ENCODE measurements around the gene GFI1B. TPM values are rescaled to one million over a fixed set of nuclear protein-coding genes. Genes with fewer than 3 reads are reported as not detected.
A peak's percentile ranks its signal among the peaks of the same experiment; 100 is the strongest.

Gene GFI1B
- total and polyA plus RNA-seq, 2 of the 13 experiments (the other 11 are each of a cell fraction or from before 2014, with no cell fraction given): 0.15 to 0.51 TPM

- TF ChIP-seq ZHX1 (CRISPR knock-in tag; IDR thresholded peaks at IDR 0.05; ENCODE audit: low read depth) (no peak), PRDM10 (CRISPR knock-in tag; IDR thresholded peaks at IDR 0.05; ENCODE audit: low read depth) (no peak), ZNF768 (CRISPR knock-in tag; IDR thresholded peaks at IDR 0.05) (peak; percentile 44; the same call in 1 of the 2 replicates), ZNF775 (CRISPR knock-in tag; IDR thresholded peaks at IDR 0.05; ENCODE audit: borderline replicate concordance) (no peak), ZSCAN30 (CRISPR knock-in tag; IDR thresholded peaks at IDR 0.05) (no peak), RFXANK (CRISPR knock-in tag; IDR thresholded peaks at IDR 0.05) (no peak), FOXC1 (CRISPR knock-in tag; IDR thresholded peaks at IDR 0.05; ENCODE audit: borderline replicate concordance) (peak; percentile 83; the same call in 1 of the 2 replicates), ZNF205 (CRISPR knock-in tag; IDR thresholded peaks at IDR 0.05) (peak; percentile 26; the same call in 1 of the 2 replicates), TFDP2 (CRISPR knock-in tag; IDR thresholded peaks at IDR 0.05) (no peak; the same call in 1 of the 2 replicates), RBFOX2 (IDR thresholded peaks at IDR 0.05; ENCODE audit: low read depth, low read length) (peak; percentile 83), ZNF570 (CRISPR knock-in tag; IDR thresholded peaks at IDR 0.05; ENCODE audit: borderline replicate concordance) (no peak), MAZ (IDR thresholded peaks at IDR 0.05; ENCODE audit: borderline replicate concordance, low read depth, low read length) (peak; percentile 83; the same call in 1 of the 2 replicates), MAZ (CRISPR knock-in tag; IDR thresholded peaks at IDR 0.05; ENCODE audit: low read depth) (peak; percentile 93), RBM22 (optimal IDR thresholded peaks at IDR 0.05; ENCODE audit: low read length) (peak; percentile 59), GABPA (IDR thresholded peaks at IDR 0.05; ENCODE audit: low read depth, low read length) (peak; percentile 4; the same call in 1 of the 2 replicates), GABPA (CRISPR knock-in tag; IDR thresholded peaks at IDR 0.05; ENCODE audit: low read depth) (peak; percentile 59), FOXJ3 (CRISPR knock-in tag; IDR thresholded peaks at IDR 0.05; ENCODE audit: borderline replicate concordance) (no peak), ZNF878 (CRISPR knock-in tag; IDR thresholded peaks at IDR 0.05) (peak; percentile 84; the same call in 1 of the 2 replicates), CREM (IDR thresholded peaks at IDR 0.05) (peak; percentile 88), CREM (CRISPR knock-in tag; IDR thresholded peaks at IDR 0.05) (peak; percentile 55; the same call in 1 of the 2 replicates)
These were observed 34.0 kb upstream of the GFI1B start, which contains the start of gene TSC1 (continued) for GRCh38 chr9:132944294-132945185.

Measured in HepG2 (cell line).